DND-41 (cell line): ENCODE data around the gene HCST.

Source experiments
- ATAC-seq: fragments of 200-7000 bp; cut with Tn5 transposase; 3 replicates; pipeline ENCODE4 v1.9.1; 2021; ENCODE audit warnings: low read depth; ENCODE audit not compliant: insufficient read depth
- DNase-seq: peaks from one replicate; pipeline ENCODE4 v3.0.0-alpha.2; 2020
- H2AFZ ChIP-seq: 2 replicates; pipeline ENCODE4 v1.6.0; 2012; ENCODE audit warnings: low read depth, low read length
- H3K27ac ChIP-seq: 2 replicates; pipeline ENCODE4 v1.5.1; 2012; ENCODE audit warnings: low read length, inconsistent platforms
- H3K27me3 ChIP-seq: fragments of 200-600 bp; sonication (generic); 2 replicates; pipeline ENCODE4 v1.6.0; 2012; ENCODE audit warnings: low read length, mild to moderate bottlenecking, inconsistent platforms; ENCODE audit not compliant: insufficient read depth, poor library complexity
- H3K36me3 ChIP-seq: 2 replicates; pipeline ENCODE4 v1.5.1; 2012; ENCODE audit warnings: low read length, inconsistent platforms; ENCODE audit not compliant: insufficient read depth
- H3K4me1 ChIP-seq: 2 replicates; pipeline ENCODE4 v1.5.1; 2012; ENCODE audit warnings: mild to moderate bottlenecking, low read length; ENCODE audit not compliant: insufficient read depth
- H3K4me2 ChIP-seq: 2 replicates; pipeline ENCODE4 v1.6.0; 2012; ENCODE audit warnings: mild to moderate bottlenecking, moderate library complexity, low read length, inconsistent platforms; ENCODE audit not compliant: insufficient read depth
- H3K4me3 ChIP-seq, 2 experiments: fragments of 200-600 bp in 1 of 2; shearing (Covaris generic) in 1 of 2; 2 replicates each; pipeline ENCODE4 v1.5.1; 2012 to 2016; ENCODE audit warnings: inconsistent platforms in 2 of 2, low read length in 2 of 2, mild to moderate bottlenecking in 2 of 2, low read depth in 1 of 2, moderate library complexity in 1 of 2
- H3K79me2 ChIP-seq: 2 replicates; pipeline ENCODE4 v1.6.0; 2012; ENCODE audit warnings: low read length, inconsistent platforms; ENCODE audit not compliant: insufficient read depth
- H3K9ac ChIP-seq: 2 replicates; pipeline ENCODE4 v1.6.0; 2012; ENCODE audit warnings: low read depth, mild to moderate bottlenecking, inconsistent platforms, low read length, moderate library complexity
- H3K9me3 ChIP-seq: 2 replicates; pipeline ENCODE4 v1.5.1; 2012; ENCODE audit warnings: low read length, moderate library complexity, mild to moderate bottlenecking, inconsistent platforms; ENCODE audit not compliant: insufficient read depth, severe bottlenecking
- H4K20me1 ChIP-seq: 2 replicates; pipeline ENCODE4 v1.6.0; 2012; ENCODE audit warnings: low read length; ENCODE audit not compliant: insufficient read depth
- CTCF ChIP-seq: IDR thresholded peaks from 2 replicates; pipeline ENCODE4 v1.5.1; 2012; ENCODE audit warnings: borderline replicate concordance, low read length, moderate library complexity, mild to moderate bottlenecking; ENCODE audit not compliant: poor library complexity, severe bottlenecking; ENCODE audit errors: extremely low read depth
- EZH2 ChIP-seq: IDR thresholded peaks from 3 replicates; pipeline ENCODE4 v1.6.1; 2012; ENCODE audit warnings: borderline replicate concordance, low read depth, mild to moderate bottlenecking, moderate library complexity, low read length, inconsistent platforms; ENCODE audit not compliant: severe bottlenecking

Gene HCST

DNA sequence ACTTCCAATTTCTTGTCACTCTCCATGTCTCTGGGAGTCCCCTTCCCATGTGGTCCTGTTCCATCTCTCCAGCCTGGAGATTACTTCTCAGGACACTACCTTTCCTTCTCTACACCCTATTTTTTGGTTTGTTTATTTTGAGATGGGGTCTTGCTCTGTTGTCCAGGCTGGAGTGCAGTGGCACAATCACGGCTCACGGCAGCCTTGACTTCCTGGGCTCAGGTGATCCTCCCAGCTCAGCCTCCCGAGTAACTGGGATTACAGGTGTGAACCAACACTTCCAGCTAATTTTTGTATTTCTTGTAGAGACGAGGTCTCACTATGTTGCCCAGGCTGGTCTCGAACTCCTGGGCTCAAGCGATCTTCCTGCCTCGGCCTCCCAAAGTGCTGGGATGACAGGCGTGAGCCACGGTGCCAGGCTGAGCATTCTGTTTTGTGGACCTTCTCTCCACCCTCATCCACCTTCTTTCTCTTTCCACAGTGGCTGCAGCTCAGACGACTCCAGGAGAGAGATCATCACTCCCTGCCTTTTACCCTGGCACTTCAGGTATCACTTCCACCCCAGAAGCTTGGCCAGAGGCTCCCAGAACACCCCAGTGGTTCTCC, 644 bp downstream of the HCST start:
- Histone ChIP-seq H3K9ac (peak overlapping the region; percentile 52), H3K4me3 (peak overlapping the region; percentile 7 to 55; a peak in 3 of 4 replicates), H3K36me3 (peaks cover 3% of the 10 kb centered on the region; the same call in 1 of the 2 replicates), H3K9me3 (no peaks in the 10 kb centered on the region), H3K4me2 (peak overlapping the region; percentile 64), H4K20me1 (no peaks in the 10 kb centered on the region), H3K27ac (peak overlapping the region; percentile 40), H2AFZ (peak overlapping the region; percentile 70), H3K4me1 (peaks cover 52% of the 10 kb centered on the region), H3K79me2 (peaks cover 10% of the 10 kb centered on the region; the same call in 1 of the 2 replicates), H3K27me3 (no peaks in the 10 kb centered on the region)
- TF ChIP-seq CTCF = no peak
- TF ChIP-seq EZH2 = no peak
- ATAC-seq (no peak), DNase-seq (no peak)

DNA sequence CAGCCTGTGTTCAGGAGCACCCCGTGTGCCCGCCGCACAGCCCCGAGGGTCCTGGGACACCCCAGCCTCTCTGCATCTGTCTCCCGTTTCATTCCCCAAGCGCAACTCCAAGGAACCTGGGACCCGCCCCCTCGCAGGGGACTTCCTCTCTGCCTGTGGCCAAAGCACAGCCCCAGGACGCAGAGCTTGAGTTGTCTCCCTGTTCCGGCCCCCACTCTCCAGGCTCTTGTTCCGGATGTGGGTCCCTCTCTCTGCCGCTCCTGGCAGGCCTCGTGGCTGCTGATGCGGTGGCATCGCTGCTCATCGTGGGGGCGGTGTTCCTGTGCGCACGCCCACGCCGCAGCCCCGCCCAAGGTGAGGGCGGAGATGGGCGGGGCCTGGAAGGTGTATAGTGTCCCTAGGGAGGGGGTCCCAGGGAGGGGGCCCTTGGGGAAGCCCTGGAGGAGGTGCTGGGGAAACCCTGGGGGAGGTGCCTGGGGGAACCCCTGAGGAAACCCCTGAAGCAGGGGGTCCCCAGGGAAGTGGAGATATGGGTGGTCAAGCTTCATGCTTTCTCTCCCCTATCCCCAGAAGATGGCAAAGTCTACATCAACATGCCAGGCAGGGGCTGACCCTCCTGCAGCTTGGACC, 1.3 kb downstream of the HCST start:
- H3K79me2 ChIP-seq = peaks cover 10% of the 10 kb centered on the region; the same call in 1 of the 2 replicates
- H3K4me1 ChIP-seq = peaks cover 50% of the 10 kb centered on the region
- H3K9ac ChIP-seq = peak overlapping the region; percentile 52
- H3K4me3 ChIP-seq = peak overlapping the region; percentile 7 to 55; a peak in 3 of 4 replicates
- H3K27ac ChIP-seq = peak overlapping the region; percentile 40
- DNase-seq (peak; percentile 96), ATAC-seq (peak; percentile 89)
- peak overlapping the region; percentile 64 for H3K4me2 ChIP-seq
- TF ChIP-seq EZH2 = no peak
- TF ChIP-seq CTCF = peak; percentile 22
- no peaks in the 10 kb centered on the region for H3K9me3 ChIP-seq
- peak overlapping the region; percentile 70 for H2AFZ ChIP-seq
- H4K20me1 ChIP-seq = no peaks in the 10 kb centered on the region
- H3K36me3 ChIP-seq = no peaks in the 10 kb centered on the region
- H3K27me3 ChIP-seq = no peaks in the 10 kb centered on the region

DNA sequence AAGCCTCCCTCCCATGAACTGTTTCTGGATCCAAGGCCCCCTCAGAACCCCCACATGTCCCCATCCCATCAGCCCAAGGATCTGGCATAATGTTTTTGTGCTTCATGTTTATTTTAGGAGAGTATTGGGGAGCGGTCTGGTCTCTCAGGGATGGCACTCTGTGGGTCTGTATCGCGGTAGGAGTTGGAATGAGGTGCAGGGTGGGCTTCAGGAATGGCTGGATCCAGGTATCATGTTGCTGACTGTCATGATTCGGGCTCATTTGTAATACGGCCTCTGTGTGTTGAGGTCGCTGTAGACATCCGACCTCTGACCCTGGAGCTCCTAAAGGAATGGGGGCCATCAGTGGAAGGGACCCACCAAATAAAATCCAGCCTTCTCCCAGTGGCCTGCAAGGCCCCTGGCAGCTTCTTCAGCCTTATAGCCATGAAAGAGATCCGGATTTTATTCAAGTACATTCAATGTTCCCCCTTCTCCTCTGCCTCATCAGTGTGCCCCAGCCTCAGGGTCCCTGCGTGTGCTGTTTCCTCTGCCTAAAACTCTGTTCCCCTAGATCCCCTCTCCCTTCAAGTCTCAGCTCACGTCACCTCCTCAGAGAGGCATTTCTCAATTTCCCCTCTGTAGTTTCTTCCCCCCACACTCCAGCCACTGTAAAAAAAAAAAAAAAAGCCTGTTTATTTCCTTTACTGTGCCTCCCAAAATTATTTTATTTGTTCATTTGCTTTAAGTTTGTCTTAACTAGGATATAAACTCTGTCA, 2.2 kb downstream of the HCST start:
- no peak overlapping the region for H2AFZ ChIP-seq
- H3K9me3 ChIP-seq = no peaks in the 10 kb centered on the region
- no peaks in the 10 kb centered on the region for H4K20me1 ChIP-seq
- no peak for ATAC-seq
- no peak for DNase-seq
- no peak overlapping the region for H3K4me3 ChIP-seq
- peak overlapping the region; percentile 64 for H3K4me2 ChIP-seq
- H3K4me1 ChIP-seq = peaks cover 51% of the 10 kb centered on the region
- peaks cover 7% of the 10 kb centered on the region; the same call in 1 of the 2 replicates for H3K79me2 ChIP-seq
- H3K9ac ChIP-seq = no peak overlapping the region
- no peaks in the 10 kb centered on the region for H3K27me3 ChIP-seq
- TF ChIP-seq CTCF (no peak), EZH2 (no peak)
- no peaks in the 10 kb centered on the region for H3K36me3 ChIP-seq
- no peak overlapping the region for H3K27ac ChIP-seq
